Esophagus (tissue), 2 donors: Measurements from ENCODE around the gene PITPNC1. TPM values are rescaled to one million over a fixed set of nuclear protein-coding genes. Genes with fewer than 3 reads are reported as not detected.

Source experiments
- H3K27ac ChIP-seq, 2 donors: one replicate each; pipeline ENCODE4 v1.5.1; 2013; ENCODE audit warnings: low read depth in 2 of 2, mild to moderate bottlenecking in 2 of 2, inconsistent platforms in 1 of 2, low read length in 1 of 2, moderate library complexity in 1 of 2
- H3K27me3 ChIP-seq, 2 donors: one replicate each; pipeline ENCODE4 v1.6.1; 2013; ENCODE audit warnings: low read length in 2 of 2, control low read depth in 1 of 2, mild to moderate bottlenecking in 1 of 2; ENCODE audit not compliant: insufficient read depth in 2 of 2, control insufficient read depth in 1 of 2
- H3K36me3 ChIP-seq, 2 donors: one replicate each; pipeline ENCODE4 v1.6.1; 2013; ENCODE audit warnings: low read length in 1 of 2; ENCODE audit not compliant: control insufficient read depth in 2 of 2, insufficient read depth in 2 of 2
- H3K4me1 ChIP-seq, 2 donors: one replicate each; pipeline ENCODE4 v1.6.1; 2013; ENCODE audit warnings: low read length in 1 of 2; ENCODE audit not compliant: control insufficient read depth in 2 of 2, insufficient read depth in 2 of 2
- H3K4me3 ChIP-seq, 2 donors: one replicate each; pipeline ENCODE4 v1.5.1; 2013; ENCODE audit warnings: low read length in 2 of 2, mild to moderate bottlenecking in 2 of 2, low read depth in 1 of 2, moderate library complexity in 1 of 2
- H3K9me3 ChIP-seq, 2 donors: one replicate each; pipeline ENCODE4 v1.6.1; 2013; ENCODE audit warnings: mild to moderate bottlenecking in 2 of 2, low read depth in 1 of 2, low read length in 1 of 2, moderate library complexity in 1 of 2; ENCODE audit not compliant: control insufficient read depth in 2 of 2, insufficient read depth in 1 of 2
- WGBS, 2 donors: extraction: QIAGEN DNeasy Blood & Tissue Kit; methylation state at CpG; one replicate each; pipeline ENCODE4 v1.1.7; 2013; 5-methylcytosine and 5-hydroxymethylcytosine counted together
- polyA plus RNA-seq, 2 donors: library from polyadenylated mRNA; stranded (reverse); fragments of 200-250 nt; gene quantifications; one replicate each; pipeline ENCODE4 v1.2.3, GENCODE V29; 2013
- donor health status: healthy with polysubstance abuse.
- donor health status: Bipolar disorder and iron deficiency.

The PITPNC1 gene
- polyA plus RNA-seq, 2 donors, result 7.9 to 9.6 TPM

DNA sequence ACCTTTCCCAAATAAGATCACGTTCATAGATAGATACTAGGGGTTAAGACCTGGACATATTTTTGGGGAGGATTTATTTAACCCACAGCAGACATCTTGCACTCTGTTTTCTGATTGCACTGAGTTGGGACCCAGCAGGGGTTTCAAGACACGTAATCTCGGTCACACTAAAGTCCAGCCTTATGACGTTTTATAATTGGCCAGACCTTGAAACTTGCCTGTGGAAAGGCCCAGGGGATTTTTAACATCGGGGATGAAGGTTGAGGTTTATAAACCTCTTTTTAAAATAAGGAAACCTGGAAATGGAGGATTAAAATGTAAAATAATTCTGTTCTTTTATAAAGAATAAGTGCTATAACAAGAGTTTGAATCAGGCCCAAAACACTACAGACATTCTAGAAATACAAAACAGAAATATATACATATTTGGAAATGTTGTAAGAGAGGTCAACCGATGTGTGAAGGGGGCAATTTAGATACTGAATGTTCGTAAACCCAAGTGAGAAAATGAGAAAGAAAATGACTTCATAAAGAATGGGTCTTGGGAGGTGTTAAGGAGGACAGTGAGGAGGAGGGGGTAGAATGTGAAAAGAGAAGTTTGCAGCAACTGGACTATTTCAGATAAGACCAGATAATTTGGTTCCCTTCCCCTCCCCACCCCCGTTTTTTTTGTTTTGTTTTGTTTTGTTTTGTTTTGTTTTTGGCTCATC, 279.6 kb downstream of the PITPNC1 start:
- 83 to 87% methylated on average over 8 of the region's 8 CpGs for WGBS, 2 donors
- Histone ChIP-seq H3K4me3 (no peak overlapping the region), H3K9me3 (no peaks in the 10 kb centered on the region), H3K27me3 (no peaks in the 10 kb centered on the region), H3K36me3 (peaks cover 0 to 8% of the 10 kb centered on the region in 2 donors), H3K4me1 (no peaks in the 10 kb centered on the region), H3K27ac (no peak overlapping the region)

DNA sequence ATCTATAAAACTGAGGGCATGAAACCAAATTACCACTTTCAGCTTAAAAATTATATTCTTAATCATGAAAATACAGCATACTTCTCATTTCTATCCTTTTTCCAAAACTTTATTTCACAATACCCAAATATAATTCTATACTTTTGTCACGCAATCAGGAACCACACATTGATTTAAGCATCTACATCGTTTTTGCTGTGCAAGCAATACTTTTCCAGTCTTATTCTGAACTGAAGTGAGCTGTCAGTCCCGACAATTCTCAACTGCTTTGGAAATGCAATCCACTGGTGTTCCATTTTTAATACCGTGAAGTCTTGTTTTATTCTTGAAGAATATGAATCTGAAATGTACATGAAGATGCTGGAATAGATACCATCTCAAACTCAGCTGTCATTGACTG, 280.5 kb downstream of the PITPNC1 start:
- 93 to 94% methylated on average over 4 of the region's 4 CpGs for WGBS, 2 donors

DNA sequence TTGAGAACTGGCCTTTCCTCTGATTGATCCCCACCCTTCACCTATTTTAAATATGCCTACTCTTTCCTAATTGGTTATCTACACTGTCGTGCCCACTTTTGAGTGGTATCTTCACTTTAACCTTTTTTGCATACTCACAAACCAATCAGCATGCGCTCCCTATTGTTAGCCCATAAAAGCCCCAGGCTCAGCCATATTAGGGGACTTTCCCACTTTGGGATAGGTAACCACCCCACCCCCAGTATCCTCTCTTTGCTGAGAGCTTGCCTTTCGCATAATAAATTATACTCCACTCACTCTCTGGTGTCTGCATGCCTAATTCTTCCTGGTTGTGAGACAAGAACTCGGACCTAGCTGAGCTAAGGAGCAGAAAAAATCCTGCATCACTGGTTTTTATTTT, 281.2 kb downstream of the PITPNC1 start:
- peaks cover 0 to 8% of the 10 kb centered on the region in 2 donors for H3K36me3 ChIP-seq
- no peak overlapping the region for H3K4me3 ChIP-seq
- H3K27me3 ChIP-seq, result no peaks in the 10 kb centered on the region
- WGBS, 2 donors, result 95 to 97% methylated on average over 4 of the region's 4 CpGs
- no peaks in the 10 kb centered on the region for H3K4me1 ChIP-seq
- no peak overlapping the region for H3K27ac ChIP-seq
- H3K9me3 ChIP-seq, result no peaks in the 10 kb centered on the region

More for the DNA sequence above, 280.5 kb downstream of the PITPNC1 start:
- Histone ChIP-seq H3K36me3 (peaks cover 0 to 8% of the 10 kb centered on the region in 2 donors), H3K9me3 (no peaks in the 10 kb centered on the region), H3K4me1 (no peaks in the 10 kb centered on the region), H3K4me3 (no peak overlapping the region), H3K27ac (no peak overlapping the region), H3K27me3 (no peaks in the 10 kb centered on the region)

DNA sequence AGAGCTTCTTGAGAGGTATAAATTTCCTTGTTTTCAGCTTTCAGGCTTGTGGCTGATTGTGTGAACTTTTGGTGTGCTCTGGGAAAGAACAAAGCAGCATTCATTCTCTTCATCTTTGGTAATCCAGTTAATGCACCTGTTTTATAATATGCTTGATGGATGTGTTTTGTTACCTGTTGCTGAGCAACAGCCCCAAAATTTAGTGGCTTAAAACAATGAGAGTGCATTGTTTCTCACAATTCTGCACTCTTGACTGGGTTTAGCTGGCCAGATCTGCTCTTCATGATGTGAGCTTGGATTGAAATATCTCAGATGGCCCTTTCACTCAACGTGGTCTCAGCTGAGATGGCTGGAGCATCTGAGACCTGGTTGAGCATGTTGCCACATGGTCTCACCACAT, 281.9 kb downstream of the PITPNC1 start:
- 53 to 72% methylated on average over 1 of the region's 1 CpG for WGBS, 2 donors
- H3K4me3 ChIP-seq, result no peak overlapping the region
- H3K27ac ChIP-seq, result no peak overlapping the region
- no peaks in the 10 kb centered on the region for H3K27me3 ChIP-seq
- no peaks in the 10 kb centered on the region for H3K4me1 ChIP-seq
- peaks cover 0 to 3% of the 10 kb centered on the region in 2 donors for H3K36me3 ChIP-seq
- no peaks in the 10 kb centered on the region for H3K9me3 ChIP-seq

DNA sequence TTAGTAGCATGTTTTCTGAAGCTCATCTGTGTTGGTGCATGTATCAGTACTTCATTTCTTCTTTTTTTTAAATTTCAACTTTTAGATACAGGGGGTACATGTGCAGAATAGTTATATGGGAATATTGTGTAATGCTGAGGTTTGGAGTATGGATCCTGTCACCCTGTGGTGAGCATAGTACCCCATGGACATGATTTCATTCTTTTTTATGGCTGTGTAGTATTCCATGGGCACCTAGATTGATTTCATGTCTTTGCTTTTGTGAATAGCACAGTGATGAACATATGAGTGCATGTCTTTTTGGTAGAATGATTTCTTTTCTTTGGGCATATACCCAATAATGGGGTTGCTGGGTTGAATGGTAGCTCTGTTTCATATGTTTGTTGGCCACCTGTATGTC, 285.6 kb downstream of the PITPNC1 start:
- Histone ChIP-seq H3K4me1 (no peaks in the 10 kb centered on the region), H3K4me3 (no peak overlapping the region), H3K36me3 (peaks cover 0 to 2% of the 10 kb centered on the region in 2 donors), H3K9me3 (no peaks in the 10 kb centered on the region), H3K27ac (no peak overlapping the region), H3K27me3 (no peaks in the 10 kb centered on the region)

DNA sequence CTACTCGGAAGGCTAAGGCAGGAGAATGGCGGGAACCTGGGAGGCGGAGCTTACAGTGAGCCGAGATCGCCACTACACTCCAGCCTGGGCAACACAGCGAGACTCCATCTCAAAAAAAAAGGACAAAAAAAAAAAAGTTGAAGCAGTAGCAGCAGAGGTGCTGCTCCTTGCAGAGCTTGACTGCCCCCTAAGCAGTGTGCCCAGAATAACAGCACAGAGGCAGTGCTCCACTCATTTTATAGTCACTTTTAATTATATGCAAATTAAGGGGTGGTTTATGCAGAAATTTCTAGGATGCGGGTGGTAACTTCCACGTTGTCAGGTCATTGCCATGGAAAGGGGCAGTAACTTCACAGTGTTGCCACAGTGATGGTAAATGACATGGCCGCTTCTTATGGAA, 286.4 kb downstream of the PITPNC1 start:
- no peak overlapping the region for H3K4me3 ChIP-seq
- WGBS, 2 donors, result 94% methylated on average over 9 of the region's 9 CpGs

DNA sequence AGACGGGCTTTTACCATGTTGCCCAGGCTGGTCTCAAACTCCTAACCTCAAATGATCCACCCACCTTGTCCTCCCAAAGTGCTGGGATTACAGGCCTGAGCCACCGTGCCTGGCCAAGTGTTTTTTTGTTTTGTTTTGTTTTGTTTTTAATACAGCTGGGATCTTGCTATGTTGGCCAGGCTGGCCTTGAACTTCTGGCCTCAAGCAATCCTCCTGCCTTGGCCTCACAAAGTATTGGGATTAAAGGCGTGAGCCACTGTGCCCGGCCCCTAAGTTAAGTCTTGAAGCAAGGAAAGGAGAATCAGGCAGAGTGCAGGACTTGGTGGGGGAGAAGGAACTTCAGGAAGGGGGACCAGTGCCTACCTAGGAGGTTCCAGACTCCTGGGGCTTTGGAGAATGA, 288.9 kb downstream of the PITPNC1 start:
- H3K4me3 ChIP-seq, result no peak overlapping the region
- H3K27ac ChIP-seq, result no peak overlapping the region
- peaks cover 0 to 2% of the 10 kb centered on the region in 2 donors for H3K36me3 ChIP-seq
- H3K9me3 ChIP-seq, result no peaks in the 10 kb centered on the region
- H3K27me3 ChIP-seq, result no peaks in the 10 kb centered on the region
- no peaks in the 10 kb centered on the region for H3K4me1 ChIP-seq
- WGBS, 2 donors, result 95% methylated on average over 4 of the region's 4 CpGs

More for the DNA sequence above, 286.4 kb downstream of the PITPNC1 start:
- H3K27ac ChIP-seq, result no peak overlapping the region
- no peaks in the 10 kb centered on the region for H3K9me3 ChIP-seq
- H3K4me1 ChIP-seq, result no peaks in the 10 kb centered on the region
- peaks cover 0 to 2% of the 10 kb centered on the region in 2 donors for H3K36me3 ChIP-seq
- H3K27me3 ChIP-seq, result no peaks in the 10 kb centered on the region

DNA sequence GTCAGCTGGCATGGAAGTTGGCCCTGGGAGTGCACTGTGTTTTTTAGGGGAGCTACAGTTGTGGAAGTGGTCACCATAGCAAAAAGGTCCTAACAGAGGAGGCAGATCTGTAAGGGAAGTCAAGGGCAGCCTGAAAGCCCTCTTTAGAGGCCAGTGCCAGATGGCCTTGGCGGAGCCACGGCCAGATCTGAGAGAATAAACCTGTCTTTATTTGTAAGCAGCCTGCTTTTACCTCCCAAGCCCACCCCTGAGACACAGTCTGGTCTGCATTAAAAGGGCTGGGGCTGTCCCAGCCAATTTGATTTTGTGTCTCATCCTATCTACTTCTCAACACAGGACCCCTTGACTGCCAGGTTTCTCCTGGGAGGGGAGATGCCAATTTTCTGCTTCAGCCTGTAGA, 289.6 kb downstream of the PITPNC1 start:
- WGBS, 2 donors, result 85 to 87% methylated on average over 2 of the region's 2 CpGs
- Histone ChIP-seq H3K36me3 (no peaks in the 10 kb centered on the region), H3K27ac (no peak overlapping the region), H3K9me3 (no peaks in the 10 kb centered on the region), H3K4me1 (no peaks in the 10 kb centered on the region), H3K4me3 (no peak overlapping the region), H3K27me3 (no peaks in the 10 kb centered on the region)

DNA sequence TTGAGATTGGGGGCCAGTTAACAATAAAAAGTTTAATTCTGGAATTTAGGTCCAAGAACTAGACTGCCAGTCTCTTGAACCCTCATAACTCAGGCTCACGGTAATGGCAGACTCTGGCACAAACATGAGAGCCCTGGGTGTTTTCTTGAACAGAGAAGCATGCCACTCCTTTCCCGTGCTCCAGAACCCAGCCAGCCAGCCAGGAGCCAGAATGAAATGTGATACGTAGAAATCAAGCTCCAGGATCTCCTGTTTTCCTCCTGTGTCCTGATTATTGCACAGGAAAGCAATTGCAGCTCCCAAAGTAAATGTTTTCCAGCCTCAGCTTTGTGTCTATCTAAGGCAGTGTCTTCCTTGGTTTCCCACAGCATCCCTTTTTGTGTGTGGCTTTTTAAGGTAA, 294.4 kb downstream of the PITPNC1 start:
- Histone ChIP-seq H3K36me3 (no peaks in the 10 kb centered on the region), H3K27me3 (no peaks in the 10 kb centered on the region), H3K4me3 (no peak overlapping the region), H3K9me3 (no peaks in the 10 kb centered on the region), H3K27ac (no peak overlapping the region), H3K4me1 (no peaks in the 10 kb centered on the region)
- WGBS, 2 donors, result 43 to 46% methylated on average over 3 of the region's 3 CpGs

DNA sequence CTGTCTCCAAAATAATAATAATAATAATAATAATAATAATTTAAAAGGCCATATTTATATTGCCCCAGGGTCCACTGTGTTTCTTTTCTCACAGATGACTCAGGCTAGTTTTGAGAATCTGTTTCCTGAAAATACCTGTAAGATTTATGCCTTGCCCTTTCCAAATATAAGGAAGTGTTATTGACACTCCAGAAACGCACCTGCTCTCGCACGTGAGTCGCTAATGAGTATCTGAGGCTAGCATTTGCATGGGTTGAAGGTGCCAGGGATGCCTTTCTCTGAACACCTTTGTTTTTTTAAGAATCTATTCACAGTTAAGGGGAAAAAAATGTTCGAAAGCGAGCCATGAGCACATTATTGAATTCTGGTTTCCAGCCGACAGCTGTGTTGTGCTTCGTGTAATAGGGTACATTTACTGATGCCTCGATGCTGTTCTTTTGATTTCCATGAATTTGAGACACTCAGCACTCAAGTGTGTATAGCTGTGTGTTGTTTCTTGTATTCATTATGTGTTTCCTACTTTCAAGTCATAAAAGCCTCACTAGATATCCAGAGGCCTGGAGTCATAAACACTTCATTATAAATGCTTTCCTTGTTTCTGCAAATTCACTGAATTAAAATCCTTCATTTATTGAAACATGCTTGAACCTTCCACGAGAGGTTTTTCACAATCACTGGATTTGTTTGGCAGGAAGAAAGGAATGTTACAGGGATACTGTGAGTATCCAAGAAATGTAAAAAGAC, 295.7 kb downstream of the PITPNC1 start:
- no peak overlapping the region for H3K27ac ChIP-seq
- WGBS, 2 donors, result 73 to 78% methylated on average over 10 of the region's 10 CpGs

More for the DNA sequence above, 295.7 kb downstream of the PITPNC1 start:
- Histone ChIP-seq H3K4me3 (no peak overlapping the region), H3K27me3 (no peaks in the 10 kb centered on the region), H3K36me3 (no peaks in the 10 kb centered on the region), H3K9me3 (no peaks in the 10 kb centered on the region), H3K4me1 (no peaks in the 10 kb centered on the region)
